ENCODE results near the gene MMP28.

MMP28 gene

DNA sequence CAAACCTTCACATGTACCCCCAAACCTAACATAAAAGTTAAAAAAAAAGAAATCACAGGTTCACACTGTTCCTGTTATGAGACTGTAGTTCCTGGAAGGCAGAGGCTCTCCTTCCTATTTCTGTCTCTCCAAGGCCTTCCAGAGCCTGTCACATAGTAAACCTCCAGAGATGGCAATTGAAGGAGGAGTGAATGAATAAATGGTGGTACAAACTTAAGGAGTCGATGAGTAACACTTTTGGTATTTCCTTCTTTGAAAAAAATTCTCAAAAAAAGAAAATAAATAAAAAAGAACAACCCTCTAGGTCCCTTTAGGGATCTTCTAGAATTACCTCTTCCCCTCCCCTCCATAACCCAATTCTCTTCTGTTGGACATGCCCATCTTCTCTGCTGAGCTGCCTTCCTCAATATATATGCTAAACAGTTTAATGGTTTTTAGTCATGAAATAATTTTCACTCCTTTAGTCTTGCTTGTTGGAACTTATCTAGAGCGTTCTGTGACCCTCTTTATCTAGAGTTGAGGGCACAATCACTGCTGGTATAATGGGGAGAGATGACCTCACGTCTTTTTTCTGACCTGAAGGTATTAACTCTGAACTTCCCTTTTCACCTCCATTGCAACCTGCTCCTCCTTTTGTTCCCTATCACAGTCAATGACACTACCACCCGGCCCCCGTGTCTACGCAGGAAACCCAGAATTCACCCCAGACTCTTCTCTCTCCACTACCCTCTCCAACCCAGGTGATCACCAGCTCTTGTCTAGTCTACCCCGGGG is 12.1 kb upstream of the MMP28 start:
- TF ChIP-seq, protein P1, sequence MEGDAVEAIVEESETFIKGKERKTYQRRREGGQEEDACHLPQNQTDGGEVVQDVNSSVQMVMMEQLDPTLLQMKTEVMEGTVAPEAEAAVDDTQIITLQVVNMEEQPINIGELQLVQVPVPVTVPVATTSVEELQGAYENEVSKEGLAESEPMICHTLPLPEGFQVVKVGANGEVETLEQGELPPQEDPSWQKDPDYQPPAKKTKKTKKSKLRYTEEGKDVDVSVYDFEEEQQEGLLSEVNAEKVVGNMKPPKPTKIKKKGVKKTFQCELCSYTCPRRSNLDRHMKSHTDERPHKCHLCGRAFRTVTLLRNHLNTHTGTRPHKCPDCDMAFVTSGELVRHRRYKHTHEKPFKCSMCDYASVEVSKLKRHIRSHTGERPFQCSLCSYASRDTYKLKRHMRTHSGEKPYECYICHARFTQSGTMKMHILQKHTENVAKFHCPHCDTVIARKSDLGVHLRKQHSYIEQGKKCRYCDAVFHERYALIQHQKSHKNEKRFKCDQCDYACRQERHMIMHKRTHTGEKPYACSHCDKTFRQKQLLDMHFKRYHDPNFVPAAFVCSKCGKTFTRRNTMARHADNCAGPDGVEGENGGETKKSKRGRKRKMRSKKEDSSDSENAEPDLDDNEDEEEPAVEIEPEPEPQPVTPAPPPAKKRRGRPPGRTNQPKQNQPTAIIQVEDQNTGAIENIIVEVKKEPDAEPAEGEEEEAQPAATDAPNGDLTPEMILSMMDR (IDR thresholded peaks at IDR 0.05), result no peak
- H3K36me3 ChIP-seq, result no peaks in the 10 kb centered on the region
- H3K9me3 ChIP-seq, result no peaks in the 10 kb centered on the region
- H3K4me1 ChIP-seq (ENCODE audit: control insufficient read depth in 1 of 2, insufficient read depth in 1 of 2, low read depth in 1 of 2, low read length in 1 of 2), result peaks cover 34 to 35% of the 10 kb centered on the region in 2 experiments
- peaks cover 4% of the 10 kb centered on the region for H3K27me3 ChIP-seq
- no peak overlapping the region for H3K4me3 ChIP-seq (ENCODE audit: low read depth in 1 of 2, low read length in 1 of 2)
- no peak overlapping the region for H3K27ac ChIP-seq

DNA sequence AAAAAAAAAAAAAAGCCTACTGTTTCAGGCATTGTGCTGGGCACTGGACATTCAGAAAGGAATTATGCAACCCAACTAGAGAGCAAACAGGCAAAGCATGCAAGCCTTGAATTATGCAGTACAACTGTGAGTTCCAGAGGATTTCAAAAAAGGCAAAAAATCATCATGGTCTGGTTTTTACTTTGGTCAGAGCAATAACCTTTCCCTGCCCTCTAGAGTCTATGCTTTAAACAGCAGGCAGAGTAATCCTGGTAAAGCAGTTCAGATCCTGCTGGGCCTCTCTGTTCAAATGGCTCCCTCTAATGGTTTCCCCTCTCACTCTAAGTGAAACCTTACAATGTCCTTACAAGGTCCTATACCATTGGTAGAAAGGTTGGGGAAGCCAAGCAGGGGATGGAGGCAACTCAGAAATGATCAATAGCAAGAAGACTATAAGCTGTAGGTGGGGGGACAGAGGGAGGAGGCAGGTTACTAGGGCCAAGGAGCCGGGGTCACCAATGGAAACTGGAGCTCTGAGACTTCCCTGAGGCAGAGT is 9.3 kb upstream of the MMP28 start:
- Histone ChIP-seq H3K4me1 (ENCODE audit: control insufficient read depth in 1 of 2, insufficient read depth in 1 of 2, low read depth in 1 of 2, low read length in 1 of 2) (peaks cover 10 to 12% of the 10 kb centered on the region in 2 experiments), H3K36me3 (no peaks in the 10 kb centered on the region), H3K9me3 (no peaks in the 10 kb centered on the region), H3K27ac (no peak overlapping the region), H3K27me3 (peaks cover 28% of the 10 kb centered on the region), H3K4me3 (ENCODE audit: low read depth in 1 of 2, low read length in 1 of 2) (no peak overlapping the region)
- TF ChIP-seq, protein P1 (IDR thresholded peaks at IDR 0.05), result no peak

- H3K9me3 ChIP-seq, result no peaks in the 10 kb centered on the region
- peaks cover 56% of the 10 kb centered on the region for H3K27me3 ChIP-seq
- H3K27ac ChIP-seq, result no peak overlapping the region
- H3K36me3 ChIP-seq, result no peaks in the 10 kb centered on the region
- H3K4me1 ChIP-seq (ENCODE audit: control insufficient read depth in 1 of 2, insufficient read depth in 1 of 2, low read depth in 1 of 2, low read length in 1 of 2), result no peaks in the 10 kb centered on the region
- TF ChIP-seq, protein P1 (IDR thresholded peaks at IDR 0.05), result no peak
- no peak overlapping the region for H3K4me3 ChIP-seq (ENCODE audit: low read depth in 1 of 2, low read length in 1 of 2)
Measured at GRCh38 chr17:35801583-35802224, 6.3 kb upstream of the MMP28 start.

DNA sequence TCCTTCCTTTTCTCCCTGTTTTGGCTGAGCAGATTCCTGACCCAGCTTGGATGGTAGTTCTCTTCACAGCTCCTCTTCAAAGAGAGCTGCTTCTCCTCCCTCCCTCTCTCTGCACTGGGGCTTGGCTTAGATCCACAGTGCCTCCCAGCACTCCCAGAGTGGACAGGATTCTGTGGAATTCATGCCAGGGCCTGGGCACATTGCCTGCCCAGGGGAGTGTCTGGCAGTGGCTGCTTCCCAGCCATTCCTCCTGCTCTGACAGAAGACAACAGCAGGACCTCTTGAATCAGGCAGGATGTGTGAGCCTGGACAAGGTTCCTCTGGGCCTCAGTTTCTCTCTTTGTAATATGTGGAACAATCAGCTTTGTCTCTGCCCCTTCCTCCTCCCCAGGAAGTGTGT is 4.5 kb upstream of the MMP28 start:
- Histone ChIP-seq H3K27me3 (peaks cover 74% of the 10 kb centered on the region), H3K36me3 (no peaks in the 10 kb centered on the region), H3K9me3 (no peaks in the 10 kb centered on the region), H3K4me1 (ENCODE audit: control insufficient read depth in 1 of 2, insufficient read depth in 1 of 2, low read depth in 1 of 2, low read length in 1 of 2) (peaks cover 7 to 9% of the 10 kb centered on the region in 2 experiments), H3K27ac (no peak overlapping the region), H3K4me3 (ENCODE audit: low read depth in 1 of 2, low read length in 1 of 2) (no peak overlapping the region)
- TF ChIP-seq, protein P1 (IDR thresholded peaks at IDR 0.05), result no peak

DNA sequence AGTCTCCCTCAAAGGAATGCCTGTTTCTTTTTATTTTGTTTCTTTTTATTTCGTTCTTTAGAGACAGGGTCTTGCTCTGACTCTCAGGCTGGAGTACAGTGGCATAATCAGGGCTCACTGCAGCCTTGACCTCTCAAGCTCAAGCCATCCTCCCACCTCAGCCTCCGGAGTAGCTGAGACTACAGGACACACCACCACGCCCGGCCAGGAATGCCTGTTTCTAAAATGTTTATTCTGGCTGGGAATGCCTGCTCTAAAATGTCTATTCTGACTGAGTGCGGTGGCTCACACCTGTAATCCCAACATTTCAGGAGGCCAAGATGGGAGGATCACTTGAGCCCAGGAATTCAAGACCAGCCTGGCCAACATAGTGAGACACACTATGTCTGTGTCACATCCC is 2.5 kb upstream of the MMP28 start:
- no peaks in the 10 kb centered on the region for H3K36me3 ChIP-seq
- peaks cover 7 to 9% of the 10 kb centered on the region in 2 experiments for H3K4me1 ChIP-seq (ENCODE audit: control insufficient read depth in 1 of 2, insufficient read depth in 1 of 2, low read depth in 1 of 2, low read length in 1 of 2)
- TF ChIP-seq, protein P1 (IDR thresholded peaks at IDR 0.05), result no peak
- H3K27me3 ChIP-seq, result peaks cover 94% of the 10 kb centered on the region
- no peaks in the 10 kb centered on the region for H3K9me3 ChIP-seq
- H3K4me3 ChIP-seq (ENCODE audit: low read depth in 1 of 2, low read length in 1 of 2), result no peak overlapping the region
- H3K27ac ChIP-seq, result no peak overlapping the region
